Lower leg skin (tissue), 4 donors: ENCODE data around the gene CFLAR. TPM values are rescaled to one million over a fixed set of nuclear protein-coding genes. Genes with fewer than 3 reads are reported as not detected.

Experiments used
- DNase-seq, 2 donors: peaks; one replicate each; pipeline ENCODE4 v3.0.0-alpha.2; 2019; ENCODE audit warnings: low spot score in 2 of 2
- H3K4me3 ChIP-seq: fragments of 200-600 bp; sonication (generic); 2 replicates; pipeline ENCODE4 v1.5.1; 2017; ENCODE audit warnings: mild to moderate bottlenecking, low read depth; ENCODE audit not compliant: poor library complexity, severe bottlenecking
- CTCF ChIP-seq, 3 donors: fragments of 450-650 bp; IDR thresholded peaks; one replicate each; pipeline ENCODE4 v1.5.1; 2016; ENCODE audit warnings: antibody characterized with exemption in 3 of 3, mild to moderate bottlenecking in 3 of 3, moderate library complexity in 2 of 3
- POLR2A ChIP-seq, 2 donors: fragments of 450-650 bp; IDR thresholded peaks; one replicate each; pipeline ENCODE4 v1.6.1; 2016 to 2017; ENCODE audit warnings: antibody characterized with exemption in 2 of 2, mild to moderate bottlenecking in 1 of 2, moderate library complexity in 1 of 2
- WGBS, 2 donors: methylation state at CpG; one replicate each; pipeline ENCODE4 v1.1.5; 2018; 5-methylcytosine and 5-hydroxymethylcytosine counted together
- intact Hi-C: fragments of 100-400 bp; cut with DNase I; formaldehyde crosslinking; loops from one replicate; pipeline ENCODE4 v1.15.0; 2023; ENCODE audit warnings: low total_unique reads
- total RNA-seq, 4 donors: library from RNA; depleted of rRNA; stranded (reverse); fragments of >200 nt; gene quantifications; one replicate each; pipeline ENCODE4 v1.1.0, GENCODE V29; 2016

CFLAR gene
- total RNA-seq, 4 donors from 2014 or later, result 136 to 163 (median 147) TPM

- no peak for DNase-seq
- intact Hi-C loops, result no loop called here
- 82 to 89% methylated on average over 1 of the region's 1 CpG for WGBS, 2 donors
- H3K4me3 ChIP-seq, result no peak overlapping the region
- TF ChIP-seq CTCF (IDR thresholded peaks at IDR 0.05) (no peak), POLR2A (IDR thresholded peaks at IDR 0.05) (no peak)
Observed at GRCh38 chr2:201216918-201217317, 101.0 kb downstream of the CFLAR start.

DNA sequence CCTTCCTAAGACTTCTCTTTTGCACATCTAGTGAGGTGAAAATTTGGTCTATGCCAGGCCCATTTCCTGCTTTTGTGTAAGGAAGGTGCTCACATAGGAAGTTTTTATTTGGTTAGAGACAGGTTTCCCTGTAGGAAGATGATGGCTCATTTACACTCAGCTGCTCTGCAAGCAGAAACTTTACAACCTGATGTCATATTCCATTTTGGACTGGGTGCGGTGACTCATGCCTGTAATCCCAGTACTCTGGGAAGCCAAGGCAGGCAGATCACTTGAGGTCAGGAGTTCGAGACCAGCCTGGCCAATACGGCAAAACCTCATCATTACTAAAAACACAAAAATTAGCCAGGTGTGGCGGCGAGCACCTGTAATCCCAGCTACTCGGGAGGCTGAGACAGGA is 102.8 kb downstream of the CFLAR start:
- TF ChIP-seq CTCF (IDR thresholded peaks at IDR 0.05) (no peak), POLR2A (IDR thresholded peaks at IDR 0.05) (no peak)
- no peak for DNase-seq
- intact Hi-C loops, result no loop called here
- WGBS, 2 donors, result 83 to 88% methylated on average over 6 of the region's 6 CpGs
- no peak overlapping the region for H3K4me3 ChIP-seq

DNA sequence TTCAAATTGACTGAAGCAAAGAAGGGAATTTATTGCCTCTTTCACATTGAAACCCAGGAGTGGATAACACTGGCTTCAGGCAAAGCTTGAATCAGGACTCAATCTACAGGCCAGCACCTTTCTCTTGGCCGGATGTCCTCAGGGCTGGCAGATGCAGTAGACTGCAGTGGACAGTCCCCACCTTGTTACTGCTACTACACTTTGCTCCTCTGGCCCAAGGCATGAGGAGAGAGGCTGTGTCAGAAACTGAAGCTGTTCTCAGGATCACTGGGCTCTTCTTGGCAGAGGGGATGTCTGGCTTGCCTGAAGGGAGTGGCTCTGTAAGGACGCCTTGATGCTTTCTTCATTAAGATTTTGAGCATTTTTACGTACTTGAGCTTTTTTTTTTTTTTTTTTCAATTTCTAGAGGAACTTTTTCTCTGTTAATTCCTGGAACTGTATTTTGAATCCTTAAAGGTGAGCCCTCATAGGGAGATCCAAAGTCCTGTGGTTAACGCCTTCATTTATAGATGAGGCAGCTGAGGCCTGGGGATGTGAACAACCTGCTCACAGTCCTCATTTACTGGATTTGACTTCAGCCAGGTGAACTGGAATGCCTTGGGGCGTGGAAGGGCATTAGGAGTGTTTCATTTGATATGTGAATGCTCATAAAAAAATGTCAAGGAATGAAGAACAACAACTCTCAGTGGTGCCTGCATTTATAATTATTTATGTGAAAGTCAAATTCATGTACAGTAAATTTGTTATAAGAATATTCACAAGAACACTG is 103.5 kb downstream of the CFLAR start:
- no peak overlapping the region for H3K4me3 ChIP-seq
- WGBS, 2 donors, result 77 to 83% methylated on average over 5 of the region's 5 CpGs
- intact Hi-C loops, result no loop called here
- DNase-seq, result no peak
- TF ChIP-seq CTCF (IDR thresholded peaks at IDR 0.05) (no peak), POLR2A (IDR thresholded peaks at IDR 0.05) (no peak)

DNA sequence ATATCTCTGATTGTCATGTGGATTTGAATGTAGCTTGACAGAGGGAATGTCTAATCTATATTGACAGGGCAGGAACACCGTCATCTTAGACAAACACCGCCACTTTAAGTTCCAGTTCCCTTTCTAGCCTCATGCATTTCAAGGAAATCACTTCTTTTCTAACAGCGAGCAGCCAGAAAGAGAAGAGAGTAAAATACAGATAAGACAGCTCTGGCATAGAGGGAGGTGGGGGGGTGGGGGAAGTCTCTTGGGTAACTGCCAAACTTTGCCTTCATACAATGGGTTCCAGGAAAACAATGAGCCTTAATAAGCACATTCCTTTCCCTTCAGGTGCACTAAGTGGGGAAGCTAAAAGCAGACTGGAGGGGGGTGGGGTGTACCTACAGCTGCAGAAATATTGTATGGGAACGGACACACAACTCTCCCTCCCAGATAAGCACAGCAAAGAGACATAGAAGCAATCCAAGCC is 104.2 kb downstream of the CFLAR start:
- H3K4me3 ChIP-seq, result no peak overlapping the region
- TF ChIP-seq POLR2A (IDR thresholded peaks at IDR 0.05) (no peak), CTCF (IDR thresholded peaks at IDR 0.05) (no peak)
- WGBS, 2 donors, result 57 to 61% methylated on average over 4 of the region's 4 CpGs
- DNase-seq, result no peak
- intact Hi-C loops, result no loop called here

- H3K4me3 ChIP-seq, result no peak overlapping the region
- 71 to 77% methylated on average over 8 of the region's 8 CpGs for WGBS, 2 donors
- no peak for TF ChIP-seq CTCF (IDR thresholded peaks at IDR 0.05)
- no peak for TF ChIP-seq POLR2A (IDR thresholded peaks at IDR 0.05)
- intact Hi-C loops, result no loop called here
- no peak for DNase-seq
Observed at GRCh38 chr2:201223089-201224073, 107.4 kb downstream of the CFLAR start.

Other genes with a start within 250 kb of the CFLAR start
- 10 to 100 TPM; 12.6 to 32.5 (median 20.6) TPM for gene PPIL3, start 227.1 kb upstream of the CFLAR start, total RNA-seq
- 10 to 100 TPM; 19.1 to 41.2 (median 25.2) TPM for gene NIF3L1, start 226.8 kb upstream of the CFLAR start, total RNA-seq
- gene ORC2, start 152.5 kb upstream of the CFLAR start, total RNA-seq, result 10 to 100 TPM; 10.1 to 20.8 (median 15.5) TPM
- gene HYCC2, start 44.5 kb upstream of the CFLAR start, total RNA-seq, result 10 to 100 TPM in 3 of 4 donors, 1 to 10 TPM in 1; 9.6 to 27.9 (median 15.2) TPM
- gene NDUFB3, start 44.2 kb upstream of the CFLAR start, total RNA-seq, result 10 to 100 TPM; 31.8 to 46.8 (median 35.3) TPM
- gene CASP10, start 67.0 kb downstream of the CFLAR start, total RNA-seq, result 1 to 10 TPM; 4.0 to 6.3 (median 4.2) TPM
- 10 to 100 TPM; 10.9 to 26.4 (median 18.5) TPM for gene CASP8, start 144.4 kb downstream of the CFLAR start, total RNA-seq
- under 1 TPM in 3 of 4 donors, not detected in 1; 0.42 to 0.69 (median 0.59) TPM for gene FLACC1, start 241.2 kb downstream of the CFLAR start, total RNA-seq